ENCODE data around the gene KIF6.

The KIF6 gene

DNA sequence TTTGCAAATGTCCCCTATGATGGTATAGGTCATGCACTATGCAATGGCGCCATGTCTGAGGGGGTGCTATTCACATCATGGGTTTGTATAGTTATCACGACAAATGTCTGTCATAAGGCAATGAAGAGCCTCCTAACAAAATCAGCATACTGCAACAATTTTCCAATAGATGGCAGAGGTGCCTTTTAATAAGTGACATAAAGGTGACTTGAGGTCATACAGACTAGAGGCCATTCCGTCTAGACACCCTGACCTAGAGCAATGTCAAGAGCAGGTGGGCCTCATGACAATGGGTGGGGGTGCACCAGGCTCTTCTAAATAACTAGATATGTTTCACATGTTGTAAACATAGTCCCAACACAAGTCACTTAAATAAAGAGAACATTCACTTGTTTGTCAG lies 107.7 kb downstream of the KIF6 start:
- Histone ChIP-seq H4K20me1 (ENCODE audit: insufficient read depth, low read length, poor library complexity, severe bottlenecking) (no peaks in the 10 kb centered on the region), H3K9ac (ENCODE audit: low read depth, low read length, poor library complexity, severe bottlenecking) (no peak overlapping the region), H3K9me2 (replicated peaks; ENCODE audit: low read depth, low read length) (no peaks in the 10 kb centered on the region), H3K4me3 (ENCODE audit: low read length, poor library complexity, severe bottlenecking) (no peak overlapping the region), H3K4me2 (ENCODE audit: low read depth, low read length, poor library complexity, severe bottlenecking) (no peak overlapping the region), H3K9me3 (ENCODE audit: insufficient read depth, low read depth, low read length) (no peaks in the 10 kb centered on the region), H3F3A (ENCODE audit: low read depth) (no peaks in the 10 kb centered on the region), H3K4me1 (ENCODE audit: insufficient read depth, low read length, poor library complexity, severe bottlenecking) (no peaks in the 10 kb centered on the region), H2AFZ (ENCODE audit: low read length) (no peak overlapping the region), H3K36me3 (ENCODE audit: insufficient read depth, low read length) (no peaks in the 10 kb centered on the region), H3K27me3 (ENCODE audit: insufficient read depth, low read length, poor library complexity, severe bottlenecking) (no peaks in the 10 kb centered on the region), H3K79me2 (ENCODE audit: insufficient read depth, low read length) (no peaks in the 10 kb centered on the region)
- no peak for TF ChIP-seq EZH2phosphoT487 (IDR thresholded peaks at IDR 0.05; ENCODE audit: borderline replicate concordance)
- TF ChIP-seq CTCF (conservative IDR thresholded peaks at IDR 0.05; ENCODE audit: low read length), result peak; percentile 21

DNA sequence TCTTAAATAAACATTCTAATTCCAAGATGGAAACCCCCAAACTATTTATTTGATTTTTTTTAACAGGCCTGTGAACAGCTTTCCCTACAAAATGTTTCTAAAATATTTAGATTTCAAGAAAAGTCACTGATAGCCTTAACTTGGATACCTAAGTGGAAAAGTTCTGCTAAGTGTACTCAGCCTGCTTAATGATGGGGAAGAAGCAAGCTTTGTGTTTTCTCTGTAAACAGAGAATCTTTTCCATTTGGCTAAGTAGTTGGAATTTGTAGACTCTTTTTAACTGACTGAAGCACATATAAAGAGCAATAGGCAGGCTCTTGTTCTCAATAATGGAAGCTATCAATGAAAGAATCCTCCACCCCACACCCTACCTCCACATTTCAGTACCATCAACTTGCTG lies 108.2 kb downstream of the KIF6 start:
- no peaks in the 10 kb centered on the region for H3K9me3 ChIP-seq (ENCODE audit: insufficient read depth, low read depth, low read length)
- TF ChIP-seq CTCF (conservative IDR thresholded peaks at IDR 0.05; ENCODE audit: low read length), result no peak
- no peak for TF ChIP-seq EZH2phosphoT487 (IDR thresholded peaks at IDR 0.05; ENCODE audit: borderline replicate concordance)
- H4K20me1 ChIP-seq (ENCODE audit: insufficient read depth, low read length, poor library complexity, severe bottlenecking), result no peaks in the 10 kb centered on the region
- H3K36me3 ChIP-seq (ENCODE audit: insufficient read depth, low read length), result no peaks in the 10 kb centered on the region
- H3K4me2 ChIP-seq (ENCODE audit: low read depth, low read length, poor library complexity, severe bottlenecking), result no peak overlapping the region
- H3K9me2 ChIP-seq (replicated peaks; ENCODE audit: low read depth, low read length), result no peaks in the 10 kb centered on the region
- H3K27me3 ChIP-seq (ENCODE audit: insufficient read depth, low read length, poor library complexity, severe bottlenecking), result no peaks in the 10 kb centered on the region
- no peak overlapping the region for H3K4me3 ChIP-seq (ENCODE audit: low read length, poor library complexity, severe bottlenecking)
- no peaks in the 10 kb centered on the region for H3K4me1 ChIP-seq (ENCODE audit: insufficient read depth, low read length, poor library complexity, severe bottlenecking)
- no peaks in the 10 kb centered on the region for H3K79me2 ChIP-seq (ENCODE audit: insufficient read depth, low read length)
- H2AFZ ChIP-seq (ENCODE audit: low read length), result no peak overlapping the region
- no peaks in the 10 kb centered on the region for H3F3A ChIP-seq (ENCODE audit: low read depth)
- H3K9ac ChIP-seq (ENCODE audit: low read depth, low read length, poor library complexity, severe bottlenecking), result no peak overlapping the region

DNA sequence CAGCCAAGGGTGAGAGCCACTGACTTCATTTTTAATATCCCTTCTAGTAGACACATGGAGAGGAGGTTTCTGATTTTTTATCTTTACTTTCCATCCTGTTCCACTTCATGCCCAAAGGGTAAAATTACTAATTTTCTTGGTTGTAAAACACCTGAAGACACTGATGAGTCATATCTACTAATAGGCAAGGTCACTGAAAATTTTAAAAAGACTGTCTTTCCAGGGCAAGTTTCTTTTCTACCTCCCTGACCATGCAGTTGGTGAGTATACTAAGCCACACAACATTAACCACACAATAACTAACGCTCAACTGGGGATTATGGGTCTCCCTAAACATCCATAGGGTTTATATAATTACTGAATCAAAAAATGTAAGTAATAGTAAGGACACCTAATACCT lies 109.6 kb downstream of the KIF6 start:
- H3K9me2 ChIP-seq (replicated peaks; ENCODE audit: low read depth, low read length), result no peaks in the 10 kb centered on the region
- H3K79me2 ChIP-seq (ENCODE audit: insufficient read depth, low read length), result no peaks in the 10 kb centered on the region
- no peaks in the 10 kb centered on the region for H3F3A ChIP-seq (ENCODE audit: low read depth)
- H3K4me2 ChIP-seq (ENCODE audit: low read depth, low read length, poor library complexity, severe bottlenecking), result no peak overlapping the region
- no peaks in the 10 kb centered on the region for H3K27me3 ChIP-seq (ENCODE audit: insufficient read depth, low read length, poor library complexity, severe bottlenecking)
- H4K20me1 ChIP-seq (ENCODE audit: insufficient read depth, low read length, poor library complexity, severe bottlenecking), result no peaks in the 10 kb centered on the region
- H3K4me3 ChIP-seq (ENCODE audit: low read length, poor library complexity, severe bottlenecking), result no peak overlapping the region
- H2AFZ ChIP-seq (ENCODE audit: low read length), result no peak overlapping the region
- TF ChIP-seq EZH2phosphoT487 (IDR thresholded peaks at IDR 0.05; ENCODE audit: borderline replicate concordance), result no peak
- no peak for TF ChIP-seq CTCF (conservative IDR thresholded peaks at IDR 0.05; ENCODE audit: low read length)
- H3K9me3 ChIP-seq (ENCODE audit: insufficient read depth, low read depth, low read length), result no peaks in the 10 kb centered on the region
- no peak overlapping the region for H3K9ac ChIP-seq (ENCODE audit: low read depth, low read length, poor library complexity, severe bottlenecking)
- H3K4me1 ChIP-seq (ENCODE audit: insufficient read depth, low read length, poor library complexity, severe bottlenecking), result no peaks in the 10 kb centered on the region
- H3K36me3 ChIP-seq (ENCODE audit: insufficient read depth, low read length), result no peaks in the 10 kb centered on the region

Data from Loucy (cell line).